Measurements from ENCODE around the gene CMYA5.

CMYA5 gene

DNA sequence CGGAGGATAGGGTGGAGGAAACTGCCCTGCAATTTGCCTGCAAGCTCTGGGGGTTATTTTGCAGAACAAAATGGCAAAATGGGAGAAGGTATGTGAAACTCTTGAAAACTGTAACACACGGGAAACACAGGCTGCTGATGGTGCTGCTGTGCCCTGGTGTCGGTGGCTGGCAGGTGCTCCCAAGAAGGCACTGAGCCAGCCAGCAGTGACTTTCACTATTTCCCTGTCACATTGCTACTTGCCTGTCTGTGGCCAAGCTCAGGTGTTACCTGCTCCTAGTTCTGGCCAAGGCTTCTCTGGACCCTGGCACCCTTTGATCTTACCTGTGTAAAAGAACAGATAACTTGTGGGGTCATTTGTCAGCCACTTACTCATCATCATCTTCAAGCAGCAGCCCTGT, 102.2 kb downstream of the CMYA5 start:
- TF ChIP-seq, protein P1, sequence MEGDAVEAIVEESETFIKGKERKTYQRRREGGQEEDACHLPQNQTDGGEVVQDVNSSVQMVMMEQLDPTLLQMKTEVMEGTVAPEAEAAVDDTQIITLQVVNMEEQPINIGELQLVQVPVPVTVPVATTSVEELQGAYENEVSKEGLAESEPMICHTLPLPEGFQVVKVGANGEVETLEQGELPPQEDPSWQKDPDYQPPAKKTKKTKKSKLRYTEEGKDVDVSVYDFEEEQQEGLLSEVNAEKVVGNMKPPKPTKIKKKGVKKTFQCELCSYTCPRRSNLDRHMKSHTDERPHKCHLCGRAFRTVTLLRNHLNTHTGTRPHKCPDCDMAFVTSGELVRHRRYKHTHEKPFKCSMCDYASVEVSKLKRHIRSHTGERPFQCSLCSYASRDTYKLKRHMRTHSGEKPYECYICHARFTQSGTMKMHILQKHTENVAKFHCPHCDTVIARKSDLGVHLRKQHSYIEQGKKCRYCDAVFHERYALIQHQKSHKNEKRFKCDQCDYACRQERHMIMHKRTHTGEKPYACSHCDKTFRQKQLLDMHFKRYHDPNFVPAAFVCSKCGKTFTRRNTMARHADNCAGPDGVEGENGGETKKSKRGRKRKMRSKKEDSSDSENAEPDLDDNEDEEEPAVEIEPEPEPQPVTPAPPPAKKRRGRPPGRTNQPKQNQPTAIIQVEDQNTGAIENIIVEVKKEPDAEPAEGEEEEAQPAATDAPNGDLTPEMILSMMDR (IDR thresholded peaks at IDR 0.05; ENCODE audit: poor library complexity, severe bottlenecking) = no peak
- Histone ChIP-seq H3K4me3 (ENCODE audit: severe bottlenecking) (no peak overlapping the region), H3K4me1 (ENCODE audit: insufficient read depth, poor library complexity, severe bottlenecking) (no peaks in the 10 kb centered on the region), H3K9me3 (ENCODE audit: severe bottlenecking) (no peaks in the 10 kb centered on the region), H3K27me3 (ENCODE audit: insufficient read depth, poor library complexity, severe bottlenecking) (no peaks in the 10 kb centered on the region), H3K36me3 (ENCODE audit: low read depth) (no peaks in the 10 kb centered on the region), H3K27ac (ENCODE audit: poor library complexity, severe bottlenecking) (no peak overlapping the region)
- ATAC-seq (ENCODE audit: low read depth) (no peak), DNase-seq (ENCODE audit: low spot score) (no peak)

DNA sequence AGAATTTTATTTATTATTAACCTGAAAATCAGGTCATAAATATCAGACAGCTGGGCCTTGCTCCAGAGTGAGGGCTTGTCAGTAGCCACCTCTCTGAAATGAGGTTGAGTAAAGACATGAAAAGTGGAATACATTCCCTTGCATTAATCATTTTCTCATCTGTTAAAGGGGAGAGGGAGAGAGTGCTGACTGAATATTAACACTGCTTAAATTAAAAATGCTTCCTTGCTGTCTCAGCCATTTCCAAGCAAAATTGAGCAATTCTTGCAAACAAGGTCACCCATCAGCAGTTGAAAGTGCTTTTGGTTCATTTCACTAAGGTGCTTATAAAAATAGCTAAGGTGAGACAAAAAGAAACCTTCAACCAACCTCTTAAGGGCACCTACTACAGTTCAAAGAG, 102.8 kb downstream of the CMYA5 start:
- Histone ChIP-seq H3K36me3 (ENCODE audit: low read depth) (no peaks in the 10 kb centered on the region), H3K27me3 (ENCODE audit: insufficient read depth, poor library complexity, severe bottlenecking) (no peaks in the 10 kb centered on the region), H3K4me3 (ENCODE audit: severe bottlenecking) (no peak overlapping the region), H3K4me1 (ENCODE audit: insufficient read depth, poor library complexity, severe bottlenecking) (no peaks in the 10 kb centered on the region), H3K9me3 (ENCODE audit: severe bottlenecking) (no peaks in the 10 kb centered on the region), H3K27ac (ENCODE audit: poor library complexity, severe bottlenecking) (no peak overlapping the region)
- TF ChIP-seq, protein P1 (IDR thresholded peaks at IDR 0.05; ENCODE audit: poor library complexity, severe bottlenecking) = no peak
- no peak for ATAC-seq (ENCODE audit: low read depth)
- no peak for DNase-seq (ENCODE audit: low spot score)

DNA sequence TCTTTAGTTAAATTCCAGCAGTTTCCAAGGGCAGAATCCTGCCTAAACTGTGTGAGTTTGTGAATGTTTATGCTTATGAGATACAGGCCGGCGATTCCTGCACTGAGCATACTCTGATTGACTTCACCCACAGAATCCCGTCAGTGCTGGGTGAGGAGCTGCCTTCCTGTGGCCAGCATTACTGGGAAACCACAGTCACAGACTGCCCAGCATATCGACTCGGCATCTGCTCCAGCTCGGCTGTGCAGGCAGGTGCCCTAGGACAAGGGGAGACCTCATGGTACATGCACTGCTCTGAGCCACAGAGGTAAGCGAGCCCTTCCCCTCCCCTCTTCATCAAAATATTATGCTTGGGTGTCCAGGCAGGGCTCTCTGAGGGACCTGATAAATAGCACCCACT, 103.7 kb downstream of the CMYA5 start:
- Histone ChIP-seq H3K4me1 (ENCODE audit: insufficient read depth, poor library complexity, severe bottlenecking) (no peaks in the 10 kb centered on the region), H3K27ac (ENCODE audit: poor library complexity, severe bottlenecking) (no peak overlapping the region), H3K27me3 (ENCODE audit: insufficient read depth, poor library complexity, severe bottlenecking) (no peaks in the 10 kb centered on the region), H3K4me3 (ENCODE audit: severe bottlenecking) (no peak overlapping the region), H3K9me3 (ENCODE audit: severe bottlenecking) (no peaks in the 10 kb centered on the region), H3K36me3 (ENCODE audit: low read depth) (no peaks in the 10 kb centered on the region)
- no peak for DNase-seq (ENCODE audit: low spot score)
- TF ChIP-seq, protein P1 (IDR thresholded peaks at IDR 0.05; ENCODE audit: poor library complexity, severe bottlenecking) = no peak
- no peak for ATAC-seq (ENCODE audit: low read depth)

DNA sequence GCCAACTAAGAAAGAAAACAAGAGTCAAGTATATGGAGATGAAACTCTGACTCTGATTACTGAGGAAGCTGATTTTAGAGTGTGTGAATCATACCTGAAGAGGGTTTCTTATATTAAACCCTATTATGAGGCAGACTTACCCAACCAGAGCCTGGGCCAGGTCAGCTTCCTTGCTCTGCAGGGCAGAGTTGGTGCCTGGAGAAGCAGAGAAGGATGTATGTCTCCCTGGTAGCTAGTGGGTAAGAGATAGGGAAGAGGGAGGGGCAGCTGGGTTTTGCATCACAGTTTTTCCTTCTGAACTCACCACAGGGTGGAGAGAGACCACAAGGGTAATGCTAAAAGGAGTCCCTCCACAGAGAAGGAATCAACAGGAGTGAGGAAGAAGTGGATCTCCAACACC, 104.1 kb downstream of the CMYA5 start:
- ATAC-seq (ENCODE audit: low read depth) (no peak), DNase-seq (ENCODE audit: low spot score) (no peak)

DNA sequence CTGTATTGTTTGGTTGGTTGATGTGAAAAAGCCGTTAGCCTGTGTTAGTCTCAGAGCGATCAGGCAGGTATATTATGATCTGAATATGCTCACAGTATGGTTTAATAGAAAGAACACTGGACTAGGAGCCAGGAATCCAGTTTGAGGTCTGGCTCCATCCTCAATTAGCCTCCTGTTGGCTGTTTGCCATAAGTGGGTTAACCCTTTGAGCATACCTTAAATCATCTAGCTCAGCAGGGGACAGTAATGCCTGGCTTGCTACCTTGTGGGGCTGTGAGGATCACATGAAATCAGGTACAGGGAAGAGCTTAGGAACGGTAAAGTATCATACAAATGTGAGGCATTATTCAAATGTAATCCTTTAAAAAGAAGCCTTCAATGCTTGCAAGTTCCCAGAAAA, 104.7 kb downstream of the CMYA5 start:
- H3K27ac ChIP-seq (ENCODE audit: poor library complexity, severe bottlenecking) = no peak overlapping the region
- ATAC-seq (ENCODE audit: low read depth) (no peak), DNase-seq (ENCODE audit: low spot score) (no peak)
- H3K9me3 ChIP-seq (ENCODE audit: severe bottlenecking) = no peaks in the 10 kb centered on the region
- H3K4me3 ChIP-seq (ENCODE audit: severe bottlenecking) = no peak overlapping the region
- TF ChIP-seq, protein P1 (IDR thresholded peaks at IDR 0.05; ENCODE audit: poor library complexity, severe bottlenecking) = no peak
- H3K36me3 ChIP-seq (ENCODE audit: low read depth) = no peaks in the 10 kb centered on the region
- H3K4me1 ChIP-seq (ENCODE audit: insufficient read depth, poor library complexity, severe bottlenecking) = no peaks in the 10 kb centered on the region
- no peaks in the 10 kb centered on the region for H3K27me3 ChIP-seq (ENCODE audit: insufficient read depth, poor library complexity, severe bottlenecking)

More for the DNA sequence above, 104.1 kb downstream of the CMYA5 start:
- Histone ChIP-seq H3K4me3 (ENCODE audit: severe bottlenecking) (no peak overlapping the region), H3K36me3 (ENCODE audit: low read depth) (no peaks in the 10 kb centered on the region), H3K27ac (ENCODE audit: poor library complexity, severe bottlenecking) (no peak overlapping the region), H3K9me3 (ENCODE audit: severe bottlenecking) (no peaks in the 10 kb centered on the region), H3K4me1 (ENCODE audit: insufficient read depth, poor library complexity, severe bottlenecking) (no peaks in the 10 kb centered on the region), H3K27me3 (ENCODE audit: insufficient read depth, poor library complexity, severe bottlenecking) (no peaks in the 10 kb centered on the region)
- TF ChIP-seq, protein P1 (IDR thresholded peaks at IDR 0.05; ENCODE audit: poor library complexity, severe bottlenecking) = no peak
